Stomach (tissue), 9 donors: Measurements from ENCODE around the gene HTRA3. TPM values are rescaled to one million over a fixed set of nuclear protein-coding genes. Genes with fewer than 3 reads are reported as not detected.

Experiments
- DNase-seq, 2 donors: peaks; one replicate each; pipeline versions ENCODE4 v3.0.0 to v3.0.0-alpha.2; 2013 to 2019
- H3K27ac ChIP-seq, 5 donors: fragments of 200-600 bp in 4 of 5; sonication (generic) in 4 of 5; one replicate each; pipeline ENCODE4 v1.5.1; 2013 to 2019; ENCODE audit warnings: mild to moderate bottlenecking in 1 of 5, moderate library complexity in 1 of 5
- H3K27me3 ChIP-seq, 3 donors: fragments of 200-600 bp; sonication (generic); one replicate each; pipeline ENCODE4 v1.5.1; 2017 to 2019; ENCODE audit warnings: mixed run types in 1 of 3
- H3K36me3 ChIP-seq, 4 donors: fragments of 200-600 bp; sonication (generic); 1 replicate in 3 of 4; 2 replicates in 1 of 4; pipeline ENCODE4 v1.5.1; 2016 to 2019
- H3K4me1 ChIP-seq, 4 donors: fragments of 200-600 bp; sonication (generic); one replicate each; pipeline ENCODE4 v1.5.1; 2016 to 2019
- H3K4me3 ChIP-seq, 4 donors: fragments of 200-600 bp; sonication (generic) in 3 of 4; one replicate each; pipeline ENCODE4 v1.5.1; 2016 to 2019; ENCODE audit warnings: mild to moderate bottlenecking in 1 of 4
- H3K9me3 ChIP-seq, 4 donors: fragments of 200-600 bp; sonication (generic); one replicate each; pipeline ENCODE4 v1.5.1; 2016 to 2019
- CTCF ChIP-seq, 7 experiments: fragments of 450-650 bp in 4 of 7; fragments of 200-600 bp in 3 of 7; sonication (generic) in 3 of 7; IDR thresholded peaks; one replicate each; pipeline ENCODE4 v1.5.1; 2016 to 2019; ENCODE audit warnings: antibody characterized with exemption in 7 of 7, control low read depth in 2 of 7, mild to moderate bottlenecking in 1 of 7
- EP300 ChIP-seq: sonication (generic); formaldehyde crosslinking; IDR thresholded peaks from one replicate; pipeline ENCODE4 v1.6.1; 2017; ENCODE audit warnings: antibody characterized with exemption
- POLR2A ChIP-seq, 4 donors: fragments of 450-650 bp; IDR thresholded peaks; one replicate each; pipeline ENCODE4 v1.6.1; 2016; ENCODE audit warnings: antibody characterized with exemption in 4 of 4, control low read depth in 2 of 4, mild to moderate bottlenecking in 1 of 4, moderate library complexity in 1 of 4
- POLR2AphosphoS5 ChIP-seq, 3 donors: sonication (generic); formaldehyde crosslinking; IDR thresholded peaks; one replicate each; pipeline ENCODE4 v1.6.1; 2016; ENCODE audit warnings: antibody characterized with exemption in 3 of 3
- WGBS, 5 donors: extraction: QIAGEN DNeasy Blood & Tissue Kit in 3 of 5; methylation state at CpG; one replicate each; pipeline versions ENCODE4 v1.1.5 to v1.1.7; 2013 to 2018; 5-methylcytosine and 5-hydroxymethylcytosine counted together
- intact Hi-C: fragments of 100-400 bp; cut with DNase I; formaldehyde crosslinking; loops from one replicate; pipeline ENCODE4 v1.15.1; 2023; ENCODE audit warnings: low total_unique reads
- polyA plus RNA-seq, 3 donors: library from polyadenylated mRNA; stranded (reverse); fragments of 200-250 nt; gene quantifications; one replicate each; pipeline ENCODE4 v1.2.3, GENCODE V29; 2013
- total RNA-seq, 5 donors: library from RNA; depleted of rRNA; stranded (reverse); fragments of >200 nt; gene quantifications; one replicate each; pipeline versions ENCODE4 v1.1.0 to v1.2.3, GENCODE V29; 2014 to 2016
- donor health status: healthy with polysubstance abuse.
- donor health status: Bipolar disorder and iron deficiency.
- donor health status: healthy.

HTRA3 gene
- total and polyA plus RNA-seq, 8 donors = 6.6 to 26.8 (median 15.9) TPM

GRCh38 chr4:8261851-8262535 lies 7.6 kb upstream of the HTRA3 start:
- 72 to 85% (median 83%) methylated on average over 25 of the region's 25 CpGs for WGBS, 5 donors
- TF ChIP-seq EP300 = no peak
- no peak for TF ChIP-seq CTCF (IDR thresholded peaks at IDR 0.05)
- no peak for TF ChIP-seq POLR2A (IDR thresholded peaks at IDR 0.05)
- no peak for TF ChIP-seq POLR2AphosphoS5 (IDR thresholded peaks at IDR 0.05)
- no peaks in the 10 kb centered on the region for H3K9me3 ChIP-seq
- no peaks in the 10 kb centered on the region for H3K27me3 ChIP-seq
- H3K4me3 ChIP-seq = no peak overlapping the region
- H3K4me1 ChIP-seq = peaks cover 3 to 15% (median 9%) of the 10 kb centered on the region in 4 donors
- intact Hi-C loops = no loop called here
- H3K27ac ChIP-seq = no peak overlapping the region
- DNase-seq = no peak
- H3K36me3 ChIP-seq = no peaks in the 10 kb centered on the region

- no peak overlapping the region for H3K27ac ChIP-seq
- H3K27me3 ChIP-seq = no peaks in the 10 kb centered on the region
- TF ChIP-seq POLR2AphosphoS5 (IDR thresholded peaks at IDR 0.05) = no peak
- no peak for TF ChIP-seq POLR2A (IDR thresholded peaks at IDR 0.05)
- TF ChIP-seq EP300 = no peak
- no peak for TF ChIP-seq CTCF (IDR thresholded peaks at IDR 0.05)
- H3K4me1 ChIP-seq = peaks cover 10 to 23% (median 16%) of the 10 kb centered on the region in 4 donors
- 76 to 89% (median 80%) methylated on average over 14 to 23 of the region's 23 CpGs for WGBS, 5 donors
- no peak overlapping the region for H3K4me3 ChIP-seq
- no peaks in the 10 kb centered on the region for H3K36me3 ChIP-seq
- H3K9me3 ChIP-seq = no peaks in the 10 kb centered on the region
- DNase-seq = no peak
- intact Hi-C loops = no loop called here
These were observed 6.8 kb upstream of the HTRA3 start for GRCh38 chr4:8262637-8263322.

DNA sequence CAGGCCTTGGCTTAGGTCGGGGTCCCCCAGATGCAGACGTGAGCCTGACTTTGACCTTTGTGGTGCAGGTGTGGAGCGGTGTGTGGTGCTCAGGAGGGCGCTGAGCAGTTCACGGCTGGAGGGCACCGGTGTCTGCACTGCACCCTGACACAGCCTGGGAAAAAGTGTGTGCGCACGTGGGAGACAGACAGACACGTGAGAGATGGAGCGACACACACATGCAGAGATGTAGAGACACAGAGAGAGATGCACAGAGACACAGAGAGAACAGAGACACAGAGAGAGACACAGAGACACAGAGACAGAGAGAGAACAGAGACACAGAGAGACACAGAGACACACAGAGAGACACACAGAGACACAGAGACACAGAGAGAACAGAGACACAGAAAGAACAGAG lies 6.2 kb upstream of the HTRA3 start:
- no peaks in the 10 kb centered on the region for H3K9me3 ChIP-seq
- H3K4me1 ChIP-seq = peaks cover 10 to 24% (median 16%) of the 10 kb centered on the region in 4 donors
- no peaks in the 10 kb centered on the region for H3K27me3 ChIP-seq
- DNase-seq = no peak
- H3K36me3 ChIP-seq = no peaks in the 10 kb centered on the region
- no peak overlapping the region for H3K4me3 ChIP-seq
- WGBS, 5 donors = 82 to 91% (median 88%) methylated on average over 10 of the region's 10 CpGs
- TF ChIP-seq POLR2A (IDR thresholded peaks at IDR 0.05) (no peak), POLR2AphosphoS5 (IDR thresholded peaks at IDR 0.05) (no peak), CTCF (IDR thresholded peaks at IDR 0.05) (no peak), EP300 (no peak)
- no peak overlapping the region for H3K27ac ChIP-seq
- intact Hi-C loops = no loop called here

- WGBS, 5 donors = 84 to 90% (median 90%) methylated on average over 14 of the region's 14 CpGs
- Histone ChIP-seq H3K27me3 (no peaks in the 10 kb centered on the region), H3K9me3 (no peaks in the 10 kb centered on the region), H3K36me3 (no peaks in the 10 kb centered on the region), H3K27ac (no peak overlapping the region), H3K4me3 (no peak overlapping the region), H3K4me1 (peaks cover 11 to 27% (median 18%) of the 10 kb centered on the region in 4 donors)
- intact Hi-C loops = no loop called here
- no peak for DNase-seq
- TF ChIP-seq POLR2AphosphoS5 (IDR thresholded peaks at IDR 0.05) (no peak), EP300 (no peak), POLR2A (IDR thresholded peaks at IDR 0.05) (no peak), CTCF (IDR thresholded peaks at IDR 0.05) (no peak)
These were observed 5.4 kb upstream of the HTRA3 start for GRCh38 chr4:8264106-8264505.
